ENCODE measurements around the gene CRB1. TPM values are rescaled to one million over a fixed set of nuclear protein-coding genes. Genes with fewer than 3 reads are reported as not detected.

Gene CRB1
- total and polyA plus RNA-seq, 2 experiments from 2014 or later, result 0.54 to 0.57 TPM

DNA sequence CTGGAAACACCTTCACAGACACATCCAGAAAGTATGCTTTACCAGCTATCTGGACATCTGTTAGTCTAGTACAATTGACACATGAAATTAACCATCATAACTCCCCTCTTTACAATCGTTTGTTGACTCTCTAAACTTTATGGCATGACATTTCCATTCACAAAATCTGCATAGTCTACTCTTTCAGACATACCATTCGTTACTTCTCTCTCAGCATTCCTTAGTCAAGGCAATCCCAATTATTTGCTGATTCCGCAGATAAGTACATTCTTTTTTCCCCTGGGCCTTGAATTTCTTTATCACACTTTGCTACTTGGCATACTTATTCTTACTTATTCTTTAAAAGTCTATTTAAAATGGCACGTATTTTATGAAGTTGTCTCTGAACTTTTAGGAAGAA lies 15.1 kb upstream of the CRB1 start:
- H3K4me3 ChIP-seq, result no peak overlapping the region
- DNase-seq (ENCODE audit: low read depth in 1 of 2, low spot score in 1 of 2), result no peak
- H3K27me3 ChIP-seq, result no peaks in the 10 kb centered on the region
- H3K27ac ChIP-seq, result no peak overlapping the region
- no peaks in the 10 kb centered on the region for H3K9me3 ChIP-seq (ENCODE audit: low read depth)
- no peaks in the 10 kb centered on the region for H3K4me1 ChIP-seq (ENCODE audit: low read depth)
- no peak for TF ChIP-seq CTCF (IDR thresholded peaks at IDR 0.05; ENCODE audit: low read depth, low read length)
- H3K36me3 ChIP-seq, result no peaks in the 10 kb centered on the region

- no peaks in the 10 kb centered on the region for H3K4me1 ChIP-seq (ENCODE audit: low read depth)
- H3K4me3 ChIP-seq, result no peak overlapping the region
- no peaks in the 10 kb centered on the region for H3K36me3 ChIP-seq
- H3K27me3 ChIP-seq, result no peaks in the 10 kb centered on the region
- DNase-seq (ENCODE audit: low read depth in 1 of 2, low spot score in 1 of 2), result no peak
- no peaks in the 10 kb centered on the region for H3K9me3 ChIP-seq (ENCODE audit: low read depth)
- no peak for TF ChIP-seq CTCF (IDR thresholded peaks at IDR 0.05; ENCODE audit: low read depth, low read length)
- H3K27ac ChIP-seq, result no peak overlapping the region
Measured at GRCh38 chr1:197254866-197255265, 13.2 kb upstream of the CRB1 start.

- H3K4me3 ChIP-seq, result no peak overlapping the region
- no peaks in the 10 kb centered on the region for H3K27me3 ChIP-seq
- H3K9me3 ChIP-seq (ENCODE audit: low read depth), result no peaks in the 10 kb centered on the region
- no peak for TF ChIP-seq CTCF (IDR thresholded peaks at IDR 0.05; ENCODE audit: low read depth, low read length)
- no peak overlapping the region for H3K27ac ChIP-seq
- H3K4me1 ChIP-seq (ENCODE audit: low read depth), result no peaks in the 10 kb centered on the region
- no peaks in the 10 kb centered on the region for H3K36me3 ChIP-seq
- DNase-seq (ENCODE audit: low read depth in 1 of 2, low spot score in 1 of 2), result no peak
Measured at GRCh38 chr1:197264936-197265567, 3.0 kb upstream of the CRB1 start.

DNA sequence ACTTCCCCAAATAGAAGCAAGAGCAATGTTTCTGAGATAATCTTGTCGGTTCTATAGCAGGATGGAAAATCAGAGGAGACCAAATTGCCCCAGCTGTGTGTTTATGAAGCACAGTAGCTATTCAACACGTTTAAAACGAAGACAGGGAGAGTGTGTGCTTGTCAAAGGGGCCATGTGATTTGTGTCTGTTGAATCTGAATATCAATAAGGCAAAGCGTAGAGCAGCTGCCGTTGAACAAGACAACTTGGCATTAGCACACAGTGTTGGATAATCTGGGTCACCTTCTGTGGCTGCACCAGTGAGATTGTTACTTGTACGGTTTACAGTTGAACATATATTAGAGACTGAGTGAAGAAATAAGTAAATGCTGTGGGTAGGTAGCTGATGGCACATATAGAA lies 1.0 kb downstream of the CRB1 start:
- Histone ChIP-seq H3K27ac (no peak overlapping the region), H3K9me3 (ENCODE audit: low read depth) (no peaks in the 10 kb centered on the region), H3K4me3 (no peak overlapping the region), H3K36me3 (no peaks in the 10 kb centered on the region), H3K4me1 (ENCODE audit: low read depth) (no peaks in the 10 kb centered on the region), H3K27me3 (no peaks in the 10 kb centered on the region)
- DNase-seq (ENCODE audit: low read depth in 1 of 2, low spot score in 1 of 2), result peak in 1 of 2 donors; percentile 6
- TF ChIP-seq CTCF (IDR thresholded peaks at IDR 0.05; ENCODE audit: low read depth, low read length), result no peak

- H3K27me3 ChIP-seq, result no peaks in the 10 kb centered on the region
- no peak for DNase-seq (ENCODE audit: low read depth in 1 of 2, low spot score in 1 of 2)
- H3K4me1 ChIP-seq (ENCODE audit: low read depth), result no peaks in the 10 kb centered on the region
- no peaks in the 10 kb centered on the region for H3K9me3 ChIP-seq (ENCODE audit: low read depth)
- no peak for TF ChIP-seq CTCF (IDR thresholded peaks at IDR 0.05; ENCODE audit: low read depth, low read length)
- H3K4me3 ChIP-seq, result no peak overlapping the region
- no peaks in the 10 kb centered on the region for H3K36me3 ChIP-seq
- H3K27ac ChIP-seq, result no peak overlapping the region
Measured at GRCh38 chr1:197272791-197273190, 4.7 kb downstream of the CRB1 start.

Data from cardiac muscle cell (in vitro differentiated cells and primary cell).